GM18507 (cell line): ENCODE measurements around the gene PRKCE.

Experiments used
- DNase-seq: peaks from one replicate; pipeline ENCODE4 v3.0.0; 2011; ENCODE audit warnings: low read depth; ENCODE audit not compliant: insufficient read length; ENCODE audit errors: extremely low spot score
- FAIRE-seq: peaks from 2 replicates; lab custom pipeline; 2011; peaks lifted over from hg19 to GRCh38; lab: Jason Lieb, UNC

Gene PRKCE

GRCh38 chr2:45654250-45654649 lies 2.8 kb downstream of the PRKCE start:
- FAIRE-seq (no peak), DNase-seq (no peak)

DNA sequence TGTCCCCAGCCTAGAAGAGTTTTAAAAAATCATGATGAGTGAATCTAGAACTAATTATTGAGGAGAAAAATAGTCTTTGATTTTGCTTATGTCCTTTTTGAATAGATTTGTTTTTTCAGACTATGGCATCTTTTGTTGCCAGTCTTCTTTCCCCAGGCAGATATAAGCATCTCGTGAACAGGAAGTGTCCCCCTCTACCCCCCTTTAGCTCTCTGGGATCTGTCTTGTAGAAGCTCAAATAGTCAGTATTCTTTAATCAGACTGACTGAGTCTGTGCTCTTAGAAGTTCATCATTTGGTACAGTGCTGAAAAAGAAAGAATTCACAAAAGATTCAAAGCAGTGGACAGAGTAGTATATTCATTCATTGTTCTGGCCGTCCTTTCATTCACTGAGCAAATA lies 10.4 kb downstream of the PRKCE start:
- DNase-seq (no peak), FAIRE-seq (no peak)

- DNase-seq (no peak), FAIRE-seq (peak; percentile 56)
Measured at GRCh38 chr2:45664635-45665261, 13.3 kb downstream of the PRKCE start.

DNA sequence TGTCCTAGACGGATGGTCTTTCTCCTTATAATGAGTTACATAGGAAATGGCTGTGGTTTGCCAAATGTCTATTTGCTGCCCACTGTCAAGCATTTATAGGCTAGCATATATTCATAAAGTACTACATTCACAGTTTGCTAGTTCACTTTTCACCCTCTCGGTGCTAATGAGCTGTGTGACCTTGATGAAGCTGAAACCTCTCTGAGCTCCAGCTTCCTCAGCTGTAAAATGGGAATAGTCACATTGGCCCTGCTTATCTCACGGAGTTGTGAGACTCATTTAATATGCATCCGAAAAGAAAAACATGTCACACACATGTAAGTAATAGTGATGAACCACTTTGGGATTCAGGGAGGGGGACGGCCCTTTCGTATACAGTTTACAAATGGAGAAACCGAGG lies 17.0 kb downstream of the PRKCE start:
- DNase-seq (no peak), FAIRE-seq (no peak)

- DNase-seq = no peak
Measured at GRCh38 chr2:45669032-45669486, 17.6 kb downstream of the PRKCE start.

GRCh38 chr2:45670646-45671045 lies 19.2 kb downstream of the PRKCE start:
- DNase-seq (no peak), FAIRE-seq (no peak)

More at GRCh38 chr2:45669032-45669486, 17.6 kb downstream of the PRKCE start:
- no peak for FAIRE-seq

- DNase-seq = no peak
- no peak for FAIRE-seq
Measured at GRCh38 chr2:45672138-45672537, 20.7 kb downstream of the PRKCE start.

GRCh38 chr2:45674035-45674816 lies 22.8 kb downstream of the PRKCE start:
- DNase-seq = no peak
- FAIRE-seq = no peak

- DNase-seq (no peak), FAIRE-seq (no peak)
Measured at GRCh38 chr2:45675263-45675812, 23.9 kb downstream of the PRKCE start.

DNA sequence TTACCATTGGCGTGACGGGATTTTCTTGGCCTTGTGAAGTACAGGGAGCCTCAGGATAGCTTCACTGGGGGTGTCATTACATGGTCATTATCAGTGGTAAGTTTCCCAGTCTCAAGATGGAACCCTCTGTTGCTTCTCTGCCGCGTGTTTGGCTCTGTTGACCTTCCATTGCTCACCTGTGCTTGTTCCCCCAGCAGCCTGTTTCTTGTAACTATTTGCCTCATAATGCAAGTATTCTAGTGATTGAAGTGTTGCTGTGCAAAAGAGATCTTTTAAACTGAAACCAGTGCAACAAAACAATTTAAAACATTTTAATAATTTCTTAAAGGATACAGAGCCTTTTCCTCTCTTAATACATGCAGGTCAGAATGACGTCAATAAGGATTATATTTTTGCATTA lies 24.6 kb downstream of the PRKCE start:
- DNase-seq (no peak), FAIRE-seq (no peak)

- no peak for FAIRE-seq
- DNase-seq = no peak
Measured at GRCh38 chr2:45678791-45679348, 27.4 kb downstream of the PRKCE start.

- DNase-seq = no peak
- FAIRE-seq = no peak
Measured at GRCh38 chr2:45680351-45680967, 29.0 kb downstream of the PRKCE start.

- DNase-seq (peak; percentile 55), FAIRE-seq (peak; percentile 55)
Measured at GRCh38 chr2:45681675-45682074, 30.2 kb downstream of the PRKCE start.

DNA sequence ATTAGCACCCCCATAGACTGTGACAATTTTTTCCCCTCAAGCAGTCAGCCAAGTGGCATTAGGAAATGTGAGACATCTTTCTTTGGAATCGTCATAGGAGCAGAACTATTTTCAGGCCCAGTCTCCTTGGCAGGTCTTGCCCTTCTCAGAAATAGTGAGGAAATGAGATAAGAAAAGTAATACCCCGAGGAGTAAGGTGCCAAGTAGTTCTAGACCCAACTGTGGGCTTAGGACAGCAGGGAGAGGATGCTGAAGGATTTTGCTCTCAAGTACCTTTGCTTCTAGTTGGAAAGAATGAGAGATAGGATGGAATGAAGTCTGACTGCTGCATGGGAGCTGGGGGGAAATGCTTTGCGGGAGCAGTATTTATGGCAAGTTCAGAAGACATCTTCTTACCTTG lies 31.8 kb downstream of the PRKCE start:
- FAIRE-seq (no peak), DNase-seq (no peak)

DNA sequence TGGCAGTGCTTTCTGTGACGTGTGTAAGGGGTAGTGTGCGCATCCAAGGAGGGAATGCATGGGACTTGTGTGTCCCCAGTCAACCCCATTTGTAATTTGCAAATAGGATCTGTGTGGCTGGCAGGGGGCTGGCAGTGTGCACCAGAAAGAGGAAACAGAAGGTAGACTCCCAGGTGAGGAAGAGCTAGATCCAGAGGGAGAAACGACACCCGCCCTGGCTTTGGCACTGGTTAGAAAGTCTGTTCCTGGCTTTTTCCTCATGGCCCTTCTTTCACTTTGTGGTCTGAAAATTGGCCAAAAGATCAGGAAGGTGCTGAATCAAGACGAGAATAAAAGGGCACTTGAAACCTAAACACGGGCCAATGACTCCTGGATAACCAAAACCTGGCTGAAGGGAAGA lies 33.3 kb downstream of the PRKCE start:
- DNase-seq (no peak), FAIRE-seq (no peak)

- no peak for FAIRE-seq
Measured at GRCh38 chr2:45685260-45685659, 33.8 kb downstream of the PRKCE start.

DNA sequence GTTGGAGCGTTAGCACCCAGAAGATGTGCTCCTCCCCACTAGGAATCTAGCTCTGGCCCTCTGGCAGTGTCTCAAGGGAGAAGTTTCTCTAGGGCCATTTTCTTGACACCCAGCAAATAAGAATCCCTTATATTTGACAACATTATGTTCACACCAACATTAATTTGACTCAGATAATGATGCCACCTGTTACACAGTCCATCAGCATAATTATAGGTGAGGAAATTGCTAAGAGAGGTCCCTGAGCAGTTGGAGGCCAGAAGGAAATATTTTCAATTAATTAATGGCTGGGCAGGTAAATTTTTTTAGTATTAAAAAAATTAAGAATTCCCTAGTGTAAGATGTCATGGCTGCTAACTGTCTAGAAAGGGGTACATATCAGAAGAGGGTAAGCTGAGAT lies 36.5 kb downstream of the PRKCE start:
- FAIRE-seq (no peak), DNase-seq (no peak)

More at GRCh38 chr2:45685260-45685659, 33.8 kb downstream of the PRKCE start:
- no peak for DNase-seq

- no peak for FAIRE-seq
- DNase-seq = no peak
Measured at GRCh38 chr2:45688479-45689298, 37.2 kb downstream of the PRKCE start.

- DNase-seq = no peak
- FAIRE-seq = peak; percentile 47
Measured at GRCh38 chr2:45690231-45690630, 38.8 kb downstream of the PRKCE start.
